ENCODE results near the gene ELL. TPM values are rescaled to one million over a fixed set of nuclear protein-coding genes. Genes with fewer than 3 reads are reported as not detected.

Gene ELL
- total and polyA plus RNA-seq, 9 of the 15 experiments (the other 6 are each of a cell fraction or from before 2014, with no cell fraction given): 0.24 to 22.5 (median 4.1) TPM

- TF ChIP-seq, protein P1, sequence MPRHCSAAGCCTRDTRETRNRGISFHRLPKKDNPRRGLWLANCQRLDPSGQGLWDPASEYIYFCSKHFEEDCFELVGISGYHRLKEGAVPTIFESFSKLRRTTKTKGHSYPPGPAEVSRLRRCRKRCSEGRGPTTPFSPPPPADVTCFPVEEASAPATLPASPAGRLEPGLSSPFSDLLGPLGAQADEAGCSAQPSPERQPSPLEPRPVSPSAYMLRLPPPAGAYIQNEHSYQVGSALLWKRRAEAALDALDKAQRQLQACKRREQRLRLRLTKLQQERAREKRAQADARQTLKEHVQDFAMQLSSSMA (CRISPR knock-in tag; IDR thresholded peaks at IDR 0.05): no peak
- no peak for TF ChIP-seq HMG20A (CRISPR knock-in tag; conservative IDR thresholded peaks at IDR 0.05)
- TF ChIP-seq POU5F1 (IDR thresholded peaks at IDR 0.05; ENCODE audit: borderline replicate concordance, low read depth, low read length, partially characterized antibody): no peak
- no peak for TF ChIP-seq NR2C1 (IDR thresholded peaks at IDR 0.05)
- no peak for TF ChIP-seq NR2C1 (tag; IDR thresholded peaks at IDR 0.05)
- TF ChIP-seq KDM1A (IDR thresholded peaks at IDR 0.05): peak; percentile 76 to 90
- TF ChIP-seq DDX20 (tag; IDR thresholded peaks at IDR 0.05; ENCODE audit: low read depth): no peak
- no peak for TF ChIP-seq ZFP1 (CRISPR knock-in tag; IDR thresholded peaks at IDR 0.05)
- 0 out of 2 replicates have a peak, but pooled peaks have one; percentile 52 for TF ChIP-seq ZBTB12 (CRISPR knock-in tag; IDR thresholded peaks at IDR 0.05)
- no peak for TF ChIP-seq PML (IDR thresholded peaks at IDR 0.05; ENCODE audit: low read length)
- no peak for TF ChIP-seq RHOXF2B (CRISPR knock-in tag; conservative IDR thresholded peaks at IDR 0.05)
- TF ChIP-seq MYBL2 (IDR thresholded peaks at IDR 0.05; ENCODE audit: low read depth): no peak
- no peak for TF ChIP-seq MYBL2 (CRISPR knock-in tag; IDR thresholded peaks at IDR 0.05; ENCODE audit: borderline replicate concordance)
- TF ChIP-seq ZFPM2 (CRISPR knock-in tag; IDR thresholded peaks at IDR 0.05): no peak
- no peak for TF ChIP-seq ILK (tag; IDR thresholded peaks at IDR 0.05; ENCODE audit: borderline replicate concordance, low read depth)
- no peak for TF ChIP-seq NCOA4 (IDR thresholded peaks at IDR 0.05; ENCODE audit: partially characterized antibody)
- TF ChIP-seq KAT2B (IDR thresholded peaks at IDR 0.05; ENCODE audit: low read depth, low read length): no peak
- TF ChIP-seq CHAMP1 (IDR thresholded peaks at IDR 0.05): no peak
- TF ChIP-seq XRCC4 (IDR thresholded peaks at IDR 0.05; ENCODE audit: extremely low read depth, insufficient read depth, insufficient read length): no peak
- TF ChIP-seq, protein P2, sequence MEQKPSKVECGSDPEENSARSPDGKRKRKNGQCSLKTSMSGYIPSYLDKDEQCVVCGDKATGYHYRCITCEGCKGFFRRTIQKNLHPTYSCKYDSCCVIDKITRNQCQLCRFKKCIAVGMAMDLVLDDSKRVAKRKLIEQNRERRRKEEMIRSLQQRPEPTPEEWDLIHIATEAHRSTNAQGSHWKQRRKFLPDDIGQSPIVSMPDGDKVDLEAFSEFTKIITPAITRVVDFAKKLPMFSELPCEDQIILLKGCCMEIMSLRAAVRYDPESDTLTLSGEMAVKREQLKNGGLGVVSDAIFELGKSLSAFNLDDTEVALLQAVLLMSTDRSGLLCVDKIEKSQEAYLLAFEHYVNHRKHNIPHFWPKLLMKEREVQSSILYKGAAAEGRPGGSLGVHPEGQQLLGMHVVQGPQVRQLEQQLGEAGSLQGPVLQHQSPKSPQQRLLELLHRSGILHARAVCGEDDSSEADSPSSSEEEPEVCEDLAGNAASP (IDR thresholded peaks at IDR 0.05): no peak
- TF ChIP-seq DLX4 (CRISPR knock-in tag; IDR thresholded peaks at IDR 0.05): no peak
- 0 out of 2 replicates have a peak, but pooled peaks have one; percentile 67 for TF ChIP-seq ZNF785 (CRISPR knock-in tag; IDR thresholded peaks at IDR 0.05)
- no peak for TF ChIP-seq FIP1L1 (IDR thresholded peaks at IDR 0.05; ENCODE audit: low read depth, low read length, poor library complexity, severe bottlenecking)
These were observed 104.4 kb downstream of the ELL start (continued) for GRCh38 chr19:18417250-18418028.
